Breast epithelium (tissue), 3 donors: ENCODE data around the gene IP6K3.

ENCODE experiments used
- CTCF ChIP-seq, 3 donors: fragments of 450-650 bp; IDR thresholded peaks; one replicate each; pipeline ENCODE4 v1.5.1; 2016 to 2017; ENCODE audit warnings: antibody characterized with exemption in 3 of 3, mild to moderate bottlenecking in 3 of 3, moderate library complexity in 3 of 3
- POLR2A ChIP-seq: fragments of 450-650 bp; IDR thresholded peaks from one replicate; pipeline ENCODE4 v1.6.1; 2016; ENCODE audit warnings: antibody characterized with exemption, mild to moderate bottlenecking, moderate library complexity
- POLR2AphosphoS5 ChIP-seq, 3 donors: sonication (generic); formaldehyde crosslinking; IDR thresholded peaks; one replicate each; pipeline ENCODE4 v1.6.1; 2017; ENCODE audit warnings: antibody characterized with exemption in 3 of 3

GRCh38 chr6:33781131-33781975, 34.6 kb upstream of the IP6K3 start:
- TF ChIP-seq POLR2A = no peak
- TF ChIP-seq CTCF (IDR thresholded peaks at IDR 0.05) = no peak
- no peak for TF ChIP-seq POLR2AphosphoS5 (IDR thresholded peaks at IDR 0.05)
